LNCAP (cell line): ENCODE data around the gene OASL.

ENCODE experiments used
- CTCF ChIP-seq: fragments of 450-650 bp; IDR thresholded peaks from 2 replicates; pipeline ENCODE4 v1.5.1; 2017; ENCODE audit warnings: mild to moderate bottlenecking

Gene OASL

GRCh38 chr12:121003650-121004049, 35.4 kb downstream of the OASL start:
- TF ChIP-seq CTCF: no peak

- no peak for TF ChIP-seq CTCF
Measured at GRCh38 chr12:121001841-121002483, 37.1 kb downstream of the OASL start.

DNA sequence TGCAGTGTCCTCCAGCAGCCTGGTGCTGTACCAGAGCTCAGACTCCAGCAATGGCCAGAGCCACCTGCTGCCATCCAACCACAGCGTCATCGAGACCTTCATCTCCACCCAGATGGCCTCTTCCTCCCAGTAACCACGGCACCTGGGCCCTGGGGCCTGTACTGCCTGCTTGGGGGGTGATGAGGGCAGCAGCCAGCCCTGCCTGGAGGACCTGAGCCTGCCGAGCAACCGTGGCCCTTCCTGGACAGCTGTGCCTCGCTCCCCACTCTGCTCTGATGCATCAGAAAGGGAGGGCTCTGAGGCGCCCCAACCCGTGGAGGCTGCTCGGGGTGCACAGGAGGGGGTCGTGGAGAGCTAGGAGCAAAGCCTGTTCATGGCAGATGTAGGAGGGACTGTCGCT, 38.0 kb downstream of the OASL start:
- TF ChIP-seq CTCF: no peak

- no peak for TF ChIP-seq CTCF
Measured at GRCh38 chr12:121000530-121000929, 38.5 kb downstream of the OASL start.

DNA sequence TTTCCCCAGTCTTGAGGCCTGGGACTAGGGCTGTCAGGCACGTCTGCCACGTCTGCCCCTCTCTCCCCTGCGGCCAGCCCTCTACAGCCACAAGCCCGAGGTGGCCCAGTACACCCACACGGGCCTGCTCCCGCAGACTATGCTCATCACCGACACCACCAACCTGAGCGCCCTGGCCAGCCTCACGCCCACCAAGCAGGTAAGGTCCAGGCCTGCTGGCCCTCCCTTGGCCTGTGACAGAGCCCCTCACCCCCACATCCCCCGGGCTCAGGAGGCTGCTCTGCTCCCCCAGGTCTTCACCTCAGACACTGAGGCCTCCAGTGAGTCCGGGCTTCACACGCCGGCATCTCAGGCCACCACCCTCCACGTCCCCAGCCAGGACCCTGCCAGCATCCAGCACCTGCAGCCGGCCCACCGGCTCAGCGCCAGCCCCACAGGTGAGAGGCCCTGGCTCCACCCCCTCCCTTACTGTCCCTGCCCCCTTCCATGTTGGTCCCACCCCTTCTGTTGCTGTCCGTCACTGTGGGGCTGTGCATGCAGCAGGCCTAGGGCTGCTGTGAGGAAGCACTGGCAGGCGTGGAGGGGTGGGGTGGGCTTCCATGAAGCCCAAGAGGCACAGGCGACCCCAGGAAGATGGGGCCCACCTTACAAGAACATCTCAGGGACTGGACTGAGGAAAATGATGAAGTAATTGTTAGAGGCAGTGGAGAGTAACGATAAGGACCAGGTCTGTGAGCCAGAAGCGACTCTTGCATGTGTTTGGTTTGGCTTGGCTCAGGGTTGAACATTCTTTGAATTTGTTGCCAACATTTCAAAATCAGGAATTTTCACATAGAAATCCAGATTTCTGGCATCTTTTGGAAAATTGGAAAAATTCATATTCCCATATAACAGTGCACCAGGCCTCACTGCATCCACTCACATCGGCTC, 39.6 kb downstream of the OASL start:
- TF ChIP-seq CTCF: no peak

- TF ChIP-seq CTCF: no peak
Measured at GRCh38 chr12:120998435-120998834, 40.6 kb downstream of the OASL start.

- no peak for TF ChIP-seq CTCF
Measured at GRCh38 chr12:120997448-120997847, 41.6 kb downstream of the OASL start.
